Testis (tissue), 3 donors: ENCODE measurements around the gene MXRA8. TPM values are rescaled to one million over a fixed set of nuclear protein-coding genes. Genes with fewer than 3 reads are reported as not detected.

Source experiments
- DNase-seq: peaks from one replicate; pipeline ENCODE4 v3.0.0-alpha.2; 2019
- H3K27ac ChIP-seq, 2 donors: fragments of 200-600 bp; sonication (generic); one replicate each; pipeline ENCODE4 v1.5.1; 2019
- H3K27me3 ChIP-seq: fragments of 200-600 bp; sonication (generic); one replicate; pipeline ENCODE4 v1.5.1; 2019
- H3K36me3 ChIP-seq: fragments of 200-600 bp; sonication (generic); one replicate; pipeline ENCODE4 v1.5.1; 2017; ENCODE audit warnings: low read depth; ENCODE audit errors: missing control alignments
- H3K4me1 ChIP-seq: fragments of 200-600 bp; sonication (generic); one replicate; pipeline ENCODE4 v1.5.1; 2019
- H3K4me3 ChIP-seq, 2 donors: fragments of 200-600 bp; sonication (generic); one replicate each; pipeline ENCODE4 v1.5.1; 2017 to 2019
- H3K9me3 ChIP-seq: fragments of 200-600 bp; sonication (generic); one replicate; pipeline ENCODE4 v1.5.1; 2017
- POLR2A ChIP-seq: fragments of 450-650 bp; IDR thresholded peaks from one replicate; pipeline ENCODE4 v1.6.1; 2017; ENCODE audit warnings: antibody characterized with exemption, mild to moderate bottlenecking, moderate library complexity
- WGBS, 2 donors: methylation state at CpG; one replicate each; pipeline ENCODE4 v1.1.5; 2018; 5-methylcytosine and 5-hydroxymethylcytosine counted together
- intact Hi-C: fragments of 100-400 bp; cut with DNase I; formaldehyde crosslinking; loops from one replicate; pipeline ENCODE4 v1.15.1; 2023; ENCODE audit warnings: low total_unique reads
- polyA plus RNA-seq: library from polyadenylated mRNA; stranded (reverse); fragments of 350-450 nt; fragmentation: Illumina TruSeq; extraction: RNeasy Lipid Tissue Mini Kit (QIAGEN cat#74804); gene quantifications from one replicate; pipeline ENCODE4 v1.2.3, GENCODE V29; 2014; ENCODE audit warnings: low read depth, low replicate concordance; ENCODE audit not compliant: insufficient read depth
- total RNA-seq, 2 donors: library from RNA; depleted of rRNA; stranded (reverse); fragments of >200 nt; gene quantifications; one replicate each; pipeline ENCODE4 v1.2.3, GENCODE V29; 2016
- TF ChIP-seq, protein P1 (sequence below), 3 experiments: fragments of 450-650 bp in 2 of 3; fragments of 200-600 bp in 1 of 3; sonication (generic) in 1 of 3; IDR thresholded peaks; one replicate each; pipeline ENCODE4 v1.5.1; 2016 to 2019; ENCODE audit warnings: antibody characterized with exemption in 3 of 3, mild to moderate bottlenecking in 2 of 3, moderate library complexity in 1 of 3

The MXRA8 gene
- total and polyA plus RNA-seq, 3 donors from 2014 or later, result 60.2 to 102 (median 63.3) TPM

DNA sequence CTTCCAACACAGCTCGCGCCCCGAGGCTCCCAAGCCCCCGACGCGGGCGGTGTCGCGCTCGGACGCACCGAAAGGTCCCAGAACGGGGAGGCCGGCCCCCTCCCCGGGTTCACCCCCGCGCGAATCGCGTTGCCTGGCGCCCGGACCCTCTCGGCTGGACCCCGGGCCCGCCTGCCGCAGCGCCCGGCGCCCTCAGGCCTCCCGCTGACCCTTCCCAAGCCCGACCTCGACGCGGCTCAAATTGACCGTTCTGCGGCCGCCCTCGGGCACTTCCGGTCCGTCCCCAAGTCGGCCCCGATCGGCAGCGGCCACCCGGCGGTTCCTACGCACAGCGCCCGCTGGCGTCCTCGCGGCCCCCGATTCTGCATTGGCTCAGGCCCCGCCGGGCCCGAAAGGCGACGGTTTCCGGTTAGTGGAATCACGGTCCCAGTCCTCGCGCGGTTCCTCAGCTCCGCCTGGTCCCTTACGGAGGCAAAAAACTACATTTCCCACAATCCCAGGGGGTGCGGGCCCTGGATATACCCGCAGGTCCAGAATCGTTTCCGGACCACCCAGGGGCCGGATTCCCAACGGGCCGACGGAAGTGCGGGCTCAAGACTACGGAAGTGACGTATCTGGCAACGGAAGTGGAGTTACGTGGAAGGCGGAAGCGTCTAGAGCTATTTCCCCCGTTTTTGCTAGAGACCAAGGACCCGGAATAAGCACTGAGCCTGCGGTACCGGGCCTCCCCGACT, 16.7 kb upstream of the MXRA8 start, which contains the start of gene AURKAIP1:
Gene AURKAIP1, minus strand, starts transcription at position 279 of the 734 bp plus-strand sequence. CDS start 451 bp downstream, outside the sequence.
- peak; percentile 99 for DNase-seq
- WGBS, 2 donors, result 0 to 1% methylated on average over 6 to 79 of the region's 85 CpGs
- no peak for TF ChIP-seq POLR2A
- TF ChIP-seq, protein P1, sequence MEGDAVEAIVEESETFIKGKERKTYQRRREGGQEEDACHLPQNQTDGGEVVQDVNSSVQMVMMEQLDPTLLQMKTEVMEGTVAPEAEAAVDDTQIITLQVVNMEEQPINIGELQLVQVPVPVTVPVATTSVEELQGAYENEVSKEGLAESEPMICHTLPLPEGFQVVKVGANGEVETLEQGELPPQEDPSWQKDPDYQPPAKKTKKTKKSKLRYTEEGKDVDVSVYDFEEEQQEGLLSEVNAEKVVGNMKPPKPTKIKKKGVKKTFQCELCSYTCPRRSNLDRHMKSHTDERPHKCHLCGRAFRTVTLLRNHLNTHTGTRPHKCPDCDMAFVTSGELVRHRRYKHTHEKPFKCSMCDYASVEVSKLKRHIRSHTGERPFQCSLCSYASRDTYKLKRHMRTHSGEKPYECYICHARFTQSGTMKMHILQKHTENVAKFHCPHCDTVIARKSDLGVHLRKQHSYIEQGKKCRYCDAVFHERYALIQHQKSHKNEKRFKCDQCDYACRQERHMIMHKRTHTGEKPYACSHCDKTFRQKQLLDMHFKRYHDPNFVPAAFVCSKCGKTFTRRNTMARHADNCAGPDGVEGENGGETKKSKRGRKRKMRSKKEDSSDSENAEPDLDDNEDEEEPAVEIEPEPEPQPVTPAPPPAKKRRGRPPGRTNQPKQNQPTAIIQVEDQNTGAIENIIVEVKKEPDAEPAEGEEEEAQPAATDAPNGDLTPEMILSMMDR (IDR thresholded peaks at IDR 0.05), result peak in 2 of 3 experiments; percentile 33 to 55
- no peaks in the 10 kb centered on the region for H3K27me3 ChIP-seq
- intact Hi-C loops, result no loop called here
- peaks cover 28% of the 10 kb centered on the region for H3K4me1 ChIP-seq
- H3K27ac ChIP-seq, result peak within 1 kb of the TSS; percentile 82 to 93
- H3K4me3 ChIP-seq, result peak within 1 kb of the TSS; percentile 91 to 100
- H3K9me3 ChIP-seq, result no peaks in the 10 kb centered on the region
- H3K36me3 ChIP-seq, result no peaks in the 10 kb centered on the region

DNA sequence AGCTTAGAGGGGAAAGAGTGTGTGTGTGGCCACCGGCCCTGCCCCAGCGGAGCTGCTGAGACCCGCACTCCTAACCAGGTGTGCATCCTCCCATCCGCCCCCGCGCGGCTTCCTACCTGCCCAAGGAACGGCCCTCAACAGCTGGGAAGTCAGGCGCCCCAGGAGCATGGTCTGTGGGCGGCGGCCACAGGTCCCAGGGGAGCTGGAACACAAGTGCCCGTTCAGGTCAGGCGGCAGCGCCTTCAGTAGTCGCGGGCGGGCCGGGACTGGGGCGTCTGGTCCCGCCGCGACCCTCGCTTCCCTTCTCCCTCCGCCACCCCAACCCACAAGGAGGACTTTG, 16.2 kb upstream of the MXRA8 start:
- intact Hi-C loops, result no loop called here
- Histone ChIP-seq H3K27me3 (no peaks in the 10 kb centered on the region), H3K9me3 (no peaks in the 10 kb centered on the region), H3K4me1 (peaks cover 28% of the 10 kb centered on the region), H3K27ac (peak overlapping the region; percentile 82 to 93), H3K36me3 (no peaks in the 10 kb centered on the region), H3K4me3 (peak overlapping the region; percentile 91 to 100)
- TF ChIP-seq, protein P1 (IDR thresholded peaks at IDR 0.05), result no peak
- WGBS, 2 donors, result 0 to 1% methylated on average over 10 to 24 of the region's 24 CpGs
- no peak for DNase-seq

DNA sequence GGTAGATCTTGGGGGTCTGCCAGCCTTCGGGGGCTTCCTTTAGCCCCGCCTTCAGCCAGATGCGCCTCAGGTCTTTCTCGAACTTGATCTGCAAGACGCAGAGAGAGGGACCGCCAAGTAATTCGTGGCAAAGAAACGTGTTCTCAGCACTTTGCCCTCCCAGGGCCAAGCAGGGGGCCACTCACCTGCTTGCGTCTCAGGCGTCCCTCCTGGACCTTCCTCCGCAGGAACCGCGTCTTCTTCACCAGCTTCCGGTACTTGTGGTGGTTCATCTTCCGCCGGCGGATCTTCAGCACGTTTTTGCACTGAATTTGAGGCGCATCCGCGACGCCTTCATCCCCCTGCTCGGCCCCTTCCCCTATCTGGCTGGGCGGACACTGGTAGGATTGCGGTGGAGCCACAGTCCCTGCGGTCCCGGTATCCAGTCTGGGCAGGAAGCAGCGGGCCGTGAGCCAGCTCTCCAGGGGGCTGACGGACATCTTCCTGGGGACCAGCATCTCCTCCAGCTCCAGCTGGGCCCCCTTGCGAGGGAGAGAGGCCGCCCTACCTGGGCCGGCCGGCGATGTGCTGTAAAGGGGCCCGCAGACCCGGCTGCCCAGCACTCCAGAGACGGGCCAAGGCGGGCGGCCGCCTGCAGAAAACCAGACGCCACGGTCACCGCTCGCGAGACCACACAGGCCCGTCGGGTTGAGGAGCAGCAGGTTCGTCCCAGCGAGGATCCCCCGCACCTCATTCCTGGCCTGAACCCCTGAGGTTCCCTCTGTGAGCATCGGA, 15.6 kb upstream of the MXRA8 start:
- intact Hi-C loops, result no loop called here
- 39 to 63% methylated on average over 33 to 52 of the region's 52 CpGs for WGBS, 2 donors
- H3K36me3 ChIP-seq, result no peaks in the 10 kb centered on the region

DNA sequence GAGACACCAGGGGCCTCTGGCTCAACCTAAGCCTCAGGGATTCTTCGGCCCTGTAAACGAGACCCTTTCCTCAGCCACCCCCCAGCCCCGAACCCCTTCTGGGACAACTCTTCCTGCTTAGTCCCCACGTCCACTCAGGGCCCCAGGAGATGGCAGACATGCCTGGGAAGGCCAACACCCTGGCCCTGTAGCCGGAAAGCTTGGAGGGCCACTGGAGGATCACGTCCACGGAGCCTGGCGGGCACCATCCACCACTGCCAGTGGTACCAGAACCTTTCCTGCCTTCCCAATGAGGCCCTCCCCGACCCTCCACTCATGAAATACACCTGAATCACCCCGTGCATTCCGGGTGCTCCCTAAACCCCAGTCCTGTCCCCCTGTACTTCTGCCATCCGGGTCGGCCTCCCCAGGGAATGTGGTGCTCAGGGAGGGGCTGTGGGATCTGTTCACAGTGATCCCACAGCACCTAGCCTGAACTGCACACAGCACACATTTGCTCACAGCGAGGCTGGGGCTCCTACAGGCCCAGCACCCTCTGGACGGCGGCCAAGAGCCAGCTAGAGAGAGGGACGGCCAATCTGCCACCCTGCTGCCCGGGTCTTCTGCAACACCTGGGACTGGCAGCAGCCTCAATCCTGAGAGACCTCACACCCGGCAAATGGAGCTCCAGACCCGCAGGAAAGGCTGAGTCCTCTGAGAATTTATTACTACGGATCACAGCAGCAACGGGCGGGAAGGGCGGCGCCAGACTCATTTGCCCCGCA, 14.9 kb upstream of the MXRA8 start:
- Histone ChIP-seq H3K27me3 (no peaks in the 10 kb centered on the region), H3K4me3 (peak overlapping the region in 1 of 2 donors; percentile 91), H3K9me3 (no peaks in the 10 kb centered on the region), H3K27ac (no peak overlapping the region), H3K36me3 (no peaks in the 10 kb centered on the region), H3K4me1 (peaks cover 28% of the 10 kb centered on the region)
- intact Hi-C loops, result no loop called here
- no peak for DNase-seq
- TF ChIP-seq, protein P1 (IDR thresholded peaks at IDR 0.05), result no peak
- no peak for TF ChIP-seq POLR2A
- 70 to 74% methylated on average over 25 to 26 of the region's 26 CpGs for WGBS, 2 donors

More for the DNA sequence above, 15.6 kb upstream of the MXRA8 start:
- no peak for DNase-seq
- peaks cover 28% of the 10 kb centered on the region for H3K4me1 ChIP-seq
- H3K9me3 ChIP-seq, result no peaks in the 10 kb centered on the region
- no peaks in the 10 kb centered on the region for H3K27me3 ChIP-seq
- peak overlapping the region; percentile 7 to 82 for H3K27ac ChIP-seq
- H3K4me3 ChIP-seq, result peak overlapping the region; percentile 91 to 100
- no peak for TF ChIP-seq POLR2A
- TF ChIP-seq, protein P1 (IDR thresholded peaks at IDR 0.05), result no peak
